ENCODE data around the gene THRB. TPM values are rescaled to one million over a fixed set of nuclear protein-coding genes. Genes with fewer than 3 reads are reported as not detected.

The THRB gene
- total RNA-seq, 1 donor from 2014 or later = 0.56 TPM

DNA sequence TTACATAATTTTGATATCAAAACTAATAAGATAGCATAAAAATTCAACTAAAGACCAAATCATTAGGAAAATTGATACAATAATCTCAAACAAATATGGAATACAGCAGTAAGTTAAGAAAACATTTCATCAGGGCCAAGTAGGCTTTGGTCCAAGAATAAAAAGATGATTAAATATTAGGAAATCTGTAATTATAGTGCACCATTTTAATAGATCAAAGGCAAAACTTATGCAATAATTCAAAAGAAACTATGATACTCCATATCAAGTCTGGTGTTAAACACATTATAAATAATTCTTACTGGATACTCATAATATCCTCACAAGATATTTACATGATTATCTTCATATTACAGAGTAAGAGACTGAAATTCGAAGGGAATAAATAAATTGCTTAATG is 51.2 kb downstream of the THRB start:
- Mint-ChIP-seq H3K9me3 (ENCODE audit: unreplicated experiment) (no peaks in the 10 kb centered on the region), H3K27me3 (ENCODE audit: unreplicated experiment) (peaks cover 3% of the 10 kb centered on the region), H3K4me1 (ENCODE audit: low read depth, unreplicated experiment) (no peaks in the 10 kb centered on the region), H3K27ac (ENCODE audit: unreplicated experiment) (no peak overlapping the region), H3K4me3 (ENCODE audit: unreplicated experiment) (no peak overlapping the region), H3K36me3 (ENCODE audit: unreplicated experiment) (no peaks in the 10 kb centered on the region)
- no peak for DNase-seq
- TF ChIP-seq, protein P1, sequence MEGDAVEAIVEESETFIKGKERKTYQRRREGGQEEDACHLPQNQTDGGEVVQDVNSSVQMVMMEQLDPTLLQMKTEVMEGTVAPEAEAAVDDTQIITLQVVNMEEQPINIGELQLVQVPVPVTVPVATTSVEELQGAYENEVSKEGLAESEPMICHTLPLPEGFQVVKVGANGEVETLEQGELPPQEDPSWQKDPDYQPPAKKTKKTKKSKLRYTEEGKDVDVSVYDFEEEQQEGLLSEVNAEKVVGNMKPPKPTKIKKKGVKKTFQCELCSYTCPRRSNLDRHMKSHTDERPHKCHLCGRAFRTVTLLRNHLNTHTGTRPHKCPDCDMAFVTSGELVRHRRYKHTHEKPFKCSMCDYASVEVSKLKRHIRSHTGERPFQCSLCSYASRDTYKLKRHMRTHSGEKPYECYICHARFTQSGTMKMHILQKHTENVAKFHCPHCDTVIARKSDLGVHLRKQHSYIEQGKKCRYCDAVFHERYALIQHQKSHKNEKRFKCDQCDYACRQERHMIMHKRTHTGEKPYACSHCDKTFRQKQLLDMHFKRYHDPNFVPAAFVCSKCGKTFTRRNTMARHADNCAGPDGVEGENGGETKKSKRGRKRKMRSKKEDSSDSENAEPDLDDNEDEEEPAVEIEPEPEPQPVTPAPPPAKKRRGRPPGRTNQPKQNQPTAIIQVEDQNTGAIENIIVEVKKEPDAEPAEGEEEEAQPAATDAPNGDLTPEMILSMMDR (IDR thresholded peaks at IDR 0.05; ENCODE audit: partially characterized antibody, unreplicated experiment) = no peak

DNA sequence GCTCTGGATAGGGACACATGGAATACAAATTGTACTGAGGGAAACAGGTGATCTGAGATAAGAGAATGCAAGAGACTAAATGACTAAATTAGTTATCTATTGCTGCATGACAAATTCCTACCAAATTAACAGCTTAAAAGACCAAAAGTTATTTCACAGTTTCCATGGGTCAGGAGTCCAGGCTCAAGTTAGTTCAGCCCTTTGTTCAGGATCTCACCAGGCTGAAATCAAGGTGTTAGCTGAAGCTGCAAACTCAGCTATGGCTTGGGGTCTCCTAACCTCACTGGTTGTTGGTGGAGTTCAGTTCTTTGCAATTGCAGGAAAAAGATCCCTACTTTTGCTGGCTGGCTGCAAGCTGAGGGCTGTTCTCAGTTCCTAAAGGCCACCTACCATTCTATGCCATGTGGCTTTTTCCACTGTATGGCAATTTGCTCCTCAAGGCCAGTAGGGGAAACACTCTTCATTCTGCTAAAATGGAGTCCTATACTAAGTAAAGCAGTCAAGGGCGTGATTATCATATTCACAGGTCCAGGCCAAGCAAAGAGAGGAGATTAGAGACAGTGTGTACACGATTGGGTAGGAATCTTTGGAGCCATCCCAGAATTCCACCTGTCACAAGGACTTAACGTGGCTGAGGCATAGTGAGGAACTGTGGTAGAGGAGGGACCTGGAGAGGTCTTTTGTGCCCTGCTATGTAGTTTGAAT is 53.7 kb downstream of the THRB start:
- no peaks in the 10 kb centered on the region for H3K36me3 Mint-ChIP-seq (ENCODE audit: unreplicated experiment)
- H3K9me3 Mint-ChIP-seq (ENCODE audit: unreplicated experiment) = no peaks in the 10 kb centered on the region
- DNase-seq = no peak
- H3K4me1 Mint-ChIP-seq (ENCODE audit: low read depth, unreplicated experiment) = peaks cover 1% of the 10 kb centered on the region
- H3K27me3 Mint-ChIP-seq (ENCODE audit: unreplicated experiment) = peaks cover 3% of the 10 kb centered on the region
- no peak overlapping the region for H3K27ac Mint-ChIP-seq (ENCODE audit: unreplicated experiment)
- no peak overlapping the region for H3K4me3 Mint-ChIP-seq (ENCODE audit: unreplicated experiment)
- TF ChIP-seq, protein P1 (IDR thresholded peaks at IDR 0.05; ENCODE audit: partially characterized antibody, unreplicated experiment) = no peak

DNA sequence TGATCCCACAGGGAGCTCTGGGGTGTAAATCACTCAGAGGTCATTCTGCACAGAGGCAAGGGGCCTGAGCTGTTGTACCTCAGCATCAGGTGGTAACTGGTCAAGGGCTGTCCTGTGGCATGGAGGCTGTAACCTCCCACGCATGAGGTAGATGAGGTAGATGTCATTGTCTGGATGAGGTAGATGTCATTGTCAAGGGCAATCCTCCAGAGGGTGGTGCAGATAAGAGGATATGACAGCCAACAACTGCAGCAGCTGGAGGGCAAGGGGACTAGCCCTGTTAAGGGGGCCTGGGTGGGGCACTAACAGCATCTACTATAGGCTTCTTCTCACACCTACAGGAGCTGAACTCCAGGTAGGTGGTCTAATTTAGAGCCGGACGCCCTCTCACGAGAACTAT is 55.6 kb downstream of the THRB start:
- peaks cover 11% of the 10 kb centered on the region for H3K4me1 Mint-ChIP-seq (ENCODE audit: low read depth, unreplicated experiment)
- H3K27ac Mint-ChIP-seq (ENCODE audit: unreplicated experiment) = no peak overlapping the region
- H3K4me3 Mint-ChIP-seq (ENCODE audit: unreplicated experiment) = no peak overlapping the region
- no peak for DNase-seq
- peaks cover 2% of the 10 kb centered on the region for H3K9me3 Mint-ChIP-seq (ENCODE audit: unreplicated experiment)
- H3K27me3 Mint-ChIP-seq (ENCODE audit: unreplicated experiment) = peaks cover 3% of the 10 kb centered on the region
- TF ChIP-seq, protein P1 (IDR thresholded peaks at IDR 0.05; ENCODE audit: partially characterized antibody, unreplicated experiment) = no peak
- H3K36me3 Mint-ChIP-seq (ENCODE audit: unreplicated experiment) = no peaks in the 10 kb centered on the region

DNA sequence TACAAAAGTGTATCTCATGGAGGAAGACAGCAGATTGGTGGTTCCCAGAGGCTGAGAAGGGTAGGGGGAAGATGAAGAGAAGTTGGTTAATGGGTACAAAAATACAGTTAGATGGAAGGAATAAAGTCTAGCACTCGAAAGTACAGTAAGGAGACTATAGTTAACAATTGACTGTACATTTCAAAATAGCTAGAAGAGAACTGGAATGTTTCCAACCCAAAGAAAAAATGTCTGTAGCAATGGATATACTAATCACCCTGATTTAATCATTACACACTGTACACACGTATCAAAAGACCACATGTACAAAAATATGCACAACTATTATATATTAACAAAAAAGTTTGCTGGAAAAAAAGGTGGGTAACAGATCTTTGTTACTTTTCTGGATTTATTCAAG is 57.3 kb downstream of the THRB start:
- Mint-ChIP-seq H3K4me3 (ENCODE audit: unreplicated experiment) (no peak overlapping the region), H3K36me3 (ENCODE audit: unreplicated experiment) (no peaks in the 10 kb centered on the region), H3K4me1 (ENCODE audit: low read depth, unreplicated experiment) (peaks cover 11% of the 10 kb centered on the region), H3K27ac (ENCODE audit: unreplicated experiment) (no peak overlapping the region), H3K27me3 (ENCODE audit: unreplicated experiment) (no peaks in the 10 kb centered on the region), H3K9me3 (ENCODE audit: unreplicated experiment) (peaks cover 2% of the 10 kb centered on the region)
- no peak for DNase-seq
- TF ChIP-seq, protein P1 (IDR thresholded peaks at IDR 0.05; ENCODE audit: partially characterized antibody, unreplicated experiment) = no peak

DNA sequence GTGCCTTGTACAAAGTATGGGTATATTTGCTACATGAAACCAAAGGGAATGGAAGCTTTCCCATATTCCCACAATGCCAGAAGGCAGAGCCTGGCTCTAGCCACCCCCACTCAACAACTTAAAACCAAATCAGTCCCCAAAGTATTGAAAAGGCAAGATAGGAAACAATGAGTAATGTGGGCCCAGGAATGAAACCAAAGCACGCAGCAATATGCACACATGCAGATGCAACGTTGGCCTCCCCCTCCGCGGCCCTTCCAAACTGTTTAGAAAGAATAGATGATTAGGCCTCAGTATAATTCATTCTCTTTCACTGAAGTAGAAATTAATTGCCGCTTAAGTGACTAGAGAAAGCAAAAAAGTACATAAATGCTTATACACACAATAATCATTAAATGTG is 59.1 kb downstream of the THRB start:
- Mint-ChIP-seq H3K4me1 (ENCODE audit: low read depth, unreplicated experiment) (peaks cover 11% of the 10 kb centered on the region), H3K9me3 (ENCODE audit: unreplicated experiment) (peaks cover 2% of the 10 kb centered on the region), H3K27me3 (ENCODE audit: unreplicated experiment) (no peaks in the 10 kb centered on the region), H3K4me3 (ENCODE audit: unreplicated experiment) (no peak overlapping the region), H3K27ac (ENCODE audit: unreplicated experiment) (no peak overlapping the region), H3K36me3 (ENCODE audit: unreplicated experiment) (no peaks in the 10 kb centered on the region)
- no peak for DNase-seq
- TF ChIP-seq, protein P1 (IDR thresholded peaks at IDR 0.05; ENCODE audit: partially characterized antibody, unreplicated experiment) = no peak

Measured in glutamatergic neuron (in vitro differentiated cells).